ENCODE data around the gene KRTAP10-5. TPM values are rescaled to one million over a fixed set of nuclear protein-coding genes. Genes with fewer than 3 reads are reported as not detected.
"Not testable (repeated sequence)": the region's sequence is repeated elsewhere in the genome, so short reads cannot be mapped to it uniquely, and the experiment has no call there.

Gene KRTAP10-5
- total RNA-seq, 2 experiments from 2014 or later = not detected

- not testable (repeated sequence) for H3K4me1 Mint-ChIP-seq, DNase-seq, H3K27ac Mint-ChIP-seq, H3K27me3 Mint-ChIP-seq, H3K4me3 Mint-ChIP-seq, H3K36me3 Mint-ChIP-seq, H3K9me3 Mint-ChIP-seq
Measured at GRCh38 chr21:44601091-44601490, 20.7 kb upstream of the KRTAP10-5 start.

- H3K4me1 Mint-ChIP-seq, H3K27me3 Mint-ChIP-seq, H3K9me3 Mint-ChIP-seq, H3K27ac Mint-ChIP-seq, H3K4me3 Mint-ChIP-seq, DNase-seq, H3K36me3 Mint-ChIP-seq: not testable (repeated sequence)
Measured at GRCh38 chr21:44600118-44600978, 19.9 kb upstream of the KRTAP10-5 start, which contains the start of gene KRTAP10-7. TSS of gene KRTAP10-7 (plus strand) at chr21:44600597. CDS start at chr21:44600622, 25 bp downstream.

- H3K27me3 Mint-ChIP-seq = no peaks in the 10 kb centered on the region
- no peaks in the 10 kb centered on the region for H3K36me3 Mint-ChIP-seq
- H3K4me3 Mint-ChIP-seq = no peak overlapping the region
- peaks cover 3% of the 10 kb centered on the region for H3K9me3 Mint-ChIP-seq
- no peaks in the 10 kb centered on the region for H3K4me1 Mint-ChIP-seq
- no peak overlapping the region for H3K27ac Mint-ChIP-seq
- DNase-seq = no peak
Measured at GRCh38 chr21:44599264-44600029, 19.0 kb upstream of the KRTAP10-5 start.

GRCh38 chr21:44598061-44598460 is 17.7 kb upstream of the KRTAP10-5 start:
- no peaks in the 10 kb centered on the region for H3K4me1 Mint-ChIP-seq
- H3K27ac Mint-ChIP-seq = no peak overlapping the region

GRCh38 chr21:44596068-44596725 is 15.8 kb upstream of the KRTAP10-5 start:
- H3K4me1 Mint-ChIP-seq = no peaks in the 10 kb centered on the region
- peaks cover 3% of the 10 kb centered on the region for H3K9me3 Mint-ChIP-seq
- H3K27ac Mint-ChIP-seq = no peak overlapping the region
- no peak for DNase-seq
- H3K4me3 Mint-ChIP-seq = no peak overlapping the region
- H3K36me3 Mint-ChIP-seq = no peaks in the 10 kb centered on the region
- no peaks in the 10 kb centered on the region for H3K27me3 Mint-ChIP-seq

More at GRCh38 chr21:44598061-44598460, 17.7 kb upstream of the KRTAP10-5 start:
- Mint-ChIP-seq H3K9me3 (peaks cover 3% of the 10 kb centered on the region), H3K4me3 (no peak overlapping the region), H3K36me3 (no peaks in the 10 kb centered on the region), H3K27me3 (no peaks in the 10 kb centered on the region)
- no peak for DNase-seq

- Mint-ChIP-seq H3K9me3 (peaks cover 3% of the 10 kb centered on the region), H3K27me3 (no peaks in the 10 kb centered on the region)
Measured at GRCh38 chr21:44595524-44595923, 15.1 kb upstream of the KRTAP10-5 start.

GRCh38 chr21:44594406-44594916 is 14.1 kb upstream of the KRTAP10-5 start:
- Mint-ChIP-seq H3K27ac (no peak overlapping the region), H3K4me3 (no peak overlapping the region), H3K4me1 (no peaks in the 10 kb centered on the region), H3K27me3 (no peaks in the 10 kb centered on the region), H3K36me3 (no peaks in the 10 kb centered on the region), H3K9me3 (peaks cover 3% of the 10 kb centered on the region)
- no peak for DNase-seq

More at GRCh38 chr21:44595524-44595923, 15.1 kb upstream of the KRTAP10-5 start:
- no peak overlapping the region for H3K27ac Mint-ChIP-seq
- no peaks in the 10 kb centered on the region for H3K36me3 Mint-ChIP-seq
- H3K4me3 Mint-ChIP-seq = no peak overlapping the region
- H3K4me1 Mint-ChIP-seq = no peaks in the 10 kb centered on the region
- DNase-seq = no peak

GRCh38 chr21:44593598-44594405 is 13.4 kb upstream of the KRTAP10-5 start:
- peaks cover 2% of the 10 kb centered on the region for H3K9me3 Mint-ChIP-seq
- DNase-seq = no peak
- no peak overlapping the region for H3K4me3 Mint-ChIP-seq
- no peaks in the 10 kb centered on the region for H3K4me1 Mint-ChIP-seq
- H3K27me3 Mint-ChIP-seq = no peaks in the 10 kb centered on the region
- no peak overlapping the region for H3K27ac Mint-ChIP-seq
- no peaks in the 10 kb centered on the region for H3K36me3 Mint-ChIP-seq

- H3K27me3 Mint-ChIP-seq = no peaks in the 10 kb centered on the region
- H3K4me1 Mint-ChIP-seq = no peaks in the 10 kb centered on the region
- H3K9me3 Mint-ChIP-seq = no peaks in the 10 kb centered on the region
- no peaks in the 10 kb centered on the region for H3K36me3 Mint-ChIP-seq
- H3K4me3 Mint-ChIP-seq = no peak within 1 kb of the TSS
- H3K27ac Mint-ChIP-seq = no peak within 1 kb of the TSS
- DNase-seq = no peak
Measured at GRCh38 chr21:44592446-44593311, 12.3 kb upstream of the KRTAP10-5 start, which contains the start of gene KRTAP10-6. TSS of gene KRTAP10-6 (minus strand) at chr21:44592505. CDS start at chr21:44592484, 21 bp downstream.

GRCh38 chr21:44591801-44592130 is 11.4 kb upstream of the KRTAP10-5 start:
- H3K27ac Mint-ChIP-seq, DNase-seq, H3K27me3 Mint-ChIP-seq, H3K9me3 Mint-ChIP-seq, H3K4me1 Mint-ChIP-seq, H3K4me3 Mint-ChIP-seq, H3K36me3 Mint-ChIP-seq: not testable (repeated sequence)

- H3K4me3 Mint-ChIP-seq, H3K36me3 Mint-ChIP-seq, H3K9me3 Mint-ChIP-seq, DNase-seq, H3K4me1 Mint-ChIP-seq, H3K27me3 Mint-ChIP-seq, H3K27ac Mint-ChIP-seq: not testable (repeated sequence)
Measured at GRCh38 chr21:44590897-44591800, 10.7 kb upstream of the KRTAP10-5 start.

- Mint-ChIP-seq H3K4me1 (no peaks in the 10 kb centered on the region), H3K9me3 (no peaks in the 10 kb centered on the region), H3K27ac (no peak overlapping the region), H3K36me3 (no peaks in the 10 kb centered on the region), H3K4me3 (no peak overlapping the region), H3K27me3 (peaks cover 4% of the 10 kb centered on the region)
- no peak for DNase-seq
Measured at GRCh38 chr21:44590311-44590721, 9.9 kb upstream of the KRTAP10-5 start.
